Activated CD8-positive, alpha-beta memory T cell treated with anti-CD3 and anti-CD28 coated beads for 24 hours (primary cell): Measurements from ENCODE around the gene MCRIP2.

Experiments
- DNase-seq: peaks from one replicate; pipeline ENCODE4 v3.0.0-alpha.2; 2020

The MCRIP2 gene

DNA sequence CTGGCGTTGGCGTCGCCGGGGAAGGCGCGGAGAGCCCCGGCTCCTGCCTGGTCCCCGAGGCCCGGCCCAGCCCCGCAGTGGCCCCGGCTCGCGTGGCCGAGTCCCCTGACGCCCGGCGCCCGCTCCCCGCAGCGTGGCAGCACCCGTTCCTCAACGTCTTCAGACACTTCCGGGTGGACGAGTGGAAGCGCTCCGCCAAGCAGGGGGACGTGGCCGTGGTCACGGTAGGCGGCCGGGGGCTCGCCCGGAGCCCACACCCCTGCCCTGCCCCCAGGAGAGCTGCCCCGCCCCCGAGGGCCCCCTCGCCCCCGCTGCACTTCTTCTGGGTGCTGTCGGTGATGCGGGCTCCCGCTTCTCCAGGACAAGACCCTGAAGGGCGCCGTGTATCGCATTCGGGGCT, 8.0 kb downstream of the MCRIP2 start:
- peak; percentile 69 for DNase-seq

DNA sequence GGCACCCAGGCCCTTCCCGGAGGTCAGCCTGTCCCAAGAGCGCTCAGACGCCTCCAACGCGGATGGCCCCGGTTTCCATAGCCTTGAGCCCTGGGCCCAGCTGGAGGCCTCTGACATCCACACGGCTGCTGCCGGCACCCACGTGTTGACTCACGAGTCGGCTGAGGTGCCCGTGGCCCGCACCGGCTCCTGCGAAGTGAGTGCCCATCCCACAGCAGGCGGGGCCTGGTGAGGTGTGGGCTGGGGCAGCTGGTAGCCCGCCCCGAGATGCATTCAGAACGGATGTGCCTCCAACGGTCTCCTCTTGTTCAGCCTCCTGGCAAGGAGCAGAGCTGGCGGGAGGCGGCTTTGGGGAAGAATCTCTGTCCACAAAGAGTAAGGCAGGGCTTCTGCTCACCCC, 10.2 kb downstream of the MCRIP2 start:
- no peak for DNase-seq

DNA sequence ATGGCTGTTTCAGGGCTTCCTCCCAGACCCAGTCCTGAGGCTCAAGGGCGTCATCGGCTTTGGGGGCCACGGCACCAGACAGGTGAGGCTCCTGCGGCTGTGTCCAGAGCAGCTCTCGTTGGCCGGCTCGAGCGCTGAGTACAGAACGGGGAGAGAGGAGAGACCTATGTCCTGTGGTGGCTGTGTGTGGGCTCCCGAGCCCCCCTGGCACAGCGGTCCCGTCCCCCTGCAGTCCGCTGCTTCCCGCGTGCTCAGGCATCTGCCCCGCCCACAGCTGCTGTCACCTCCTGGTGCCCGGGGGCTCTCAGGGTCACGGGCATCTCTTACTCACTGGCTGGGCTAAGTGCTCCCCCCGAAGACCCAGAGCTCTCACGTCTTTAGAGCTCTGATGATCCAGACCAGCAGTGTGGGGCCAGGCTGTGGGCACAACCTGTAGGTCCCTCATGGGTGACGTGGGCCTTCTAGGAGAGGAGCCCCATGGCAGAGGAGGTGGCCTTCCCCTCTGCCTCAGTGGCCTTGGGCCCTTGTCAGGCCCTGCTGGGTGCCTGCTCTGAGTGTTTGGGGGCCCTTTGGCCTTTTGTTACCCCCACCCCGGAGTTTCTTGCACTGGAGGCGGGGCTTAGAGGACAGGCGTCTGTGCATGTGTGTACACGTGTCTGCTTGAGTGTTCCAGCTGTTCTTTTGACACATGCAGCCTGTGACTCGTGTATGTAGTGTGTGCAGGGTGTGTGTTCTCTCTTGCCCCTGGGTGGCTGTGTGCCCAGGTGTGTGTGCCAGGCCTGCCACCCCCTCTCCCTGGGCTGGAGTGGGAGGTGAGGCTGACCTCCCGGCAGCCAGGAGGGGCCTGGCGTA, 11.1 kb downstream of the MCRIP2 start:
- DNase-seq, result no peak

DNA sequence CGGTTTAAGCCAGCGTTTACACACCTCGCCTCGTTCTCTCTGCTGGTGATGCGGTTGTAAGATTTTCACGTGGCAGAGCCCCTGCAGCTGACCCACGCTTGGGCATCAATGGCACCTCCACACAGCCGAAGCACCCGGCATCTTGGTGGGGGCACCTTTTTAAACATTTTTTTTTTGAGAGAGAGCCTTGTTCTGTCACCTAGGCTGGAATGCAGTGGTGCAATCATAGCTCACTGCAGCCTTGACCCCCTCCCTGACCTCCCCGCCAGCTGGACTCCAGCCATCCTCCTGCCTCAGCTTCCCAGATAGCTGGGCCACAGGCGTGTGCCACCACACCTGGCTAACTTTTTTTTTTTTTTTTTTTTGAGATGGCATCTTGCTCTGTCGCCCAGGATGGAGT, 12.4 kb downstream of the MCRIP2 start:
- DNase-seq, result no peak

DNA sequence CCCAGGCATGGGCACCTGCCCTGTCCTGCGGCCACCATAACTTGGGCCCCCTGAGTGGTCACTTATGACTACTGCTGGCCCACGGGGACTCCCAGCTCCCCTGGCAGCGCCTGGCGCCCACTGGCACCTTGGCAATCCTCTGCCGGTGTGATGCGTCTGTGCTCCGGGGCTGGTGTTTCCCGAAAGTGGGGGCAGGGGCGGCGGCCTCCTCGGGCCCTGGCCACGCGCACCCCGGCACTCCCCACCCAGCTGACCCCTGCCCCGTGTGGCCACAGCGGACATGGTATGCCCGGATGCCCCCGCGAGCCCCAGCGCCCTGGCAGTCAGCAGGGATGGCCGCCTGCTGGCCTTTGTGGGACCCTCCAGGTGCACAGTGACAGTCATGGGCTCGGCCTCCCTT, 15.9 kb downstream of the MCRIP2 start:
- no peak for DNase-seq

DNA sequence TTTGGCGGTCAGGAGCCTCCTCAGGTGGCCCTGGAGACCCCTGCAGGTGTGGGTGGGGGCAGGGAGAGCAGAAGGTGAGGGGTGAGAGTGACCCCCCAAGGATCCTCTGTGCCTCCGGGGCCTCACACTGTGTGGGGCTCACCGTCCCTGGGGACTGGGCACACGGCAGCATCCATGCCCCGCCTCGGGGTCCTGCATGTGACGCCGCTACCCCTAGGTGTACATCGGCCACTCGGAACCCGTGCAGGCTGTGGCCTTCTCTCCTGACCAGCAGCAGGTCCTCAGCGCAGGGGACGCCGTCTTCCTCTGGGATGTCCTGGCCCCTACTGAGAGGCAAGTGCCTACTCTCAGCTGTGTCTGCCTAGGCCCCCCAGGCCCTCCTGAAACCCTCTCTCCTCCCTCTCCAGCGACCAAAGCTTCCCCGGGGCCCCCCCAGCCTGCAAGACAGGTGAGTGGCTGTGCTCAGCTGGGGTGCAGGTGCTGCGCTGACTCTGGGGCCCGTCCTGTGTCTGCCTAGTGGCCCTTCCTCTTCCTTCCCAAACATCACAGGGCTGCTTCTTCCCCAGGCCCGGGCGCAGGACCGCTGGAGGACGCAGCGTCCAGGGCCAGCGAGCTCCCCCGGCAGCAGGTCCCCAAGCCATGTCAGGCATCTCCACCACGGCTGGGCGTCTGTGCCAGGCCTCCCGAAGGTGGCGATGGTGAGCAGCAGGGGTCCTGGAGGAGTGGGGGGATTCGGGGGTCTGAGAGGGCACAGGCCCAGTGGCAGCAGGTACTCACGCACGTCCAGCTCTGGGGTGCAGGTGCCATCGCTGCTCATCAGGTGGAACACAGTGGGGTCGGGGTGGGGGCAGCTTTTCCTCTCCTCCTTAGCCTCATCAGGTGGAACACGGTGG, 17.3 kb downstream of the MCRIP2 start:
- no peak for DNase-seq

DNA sequence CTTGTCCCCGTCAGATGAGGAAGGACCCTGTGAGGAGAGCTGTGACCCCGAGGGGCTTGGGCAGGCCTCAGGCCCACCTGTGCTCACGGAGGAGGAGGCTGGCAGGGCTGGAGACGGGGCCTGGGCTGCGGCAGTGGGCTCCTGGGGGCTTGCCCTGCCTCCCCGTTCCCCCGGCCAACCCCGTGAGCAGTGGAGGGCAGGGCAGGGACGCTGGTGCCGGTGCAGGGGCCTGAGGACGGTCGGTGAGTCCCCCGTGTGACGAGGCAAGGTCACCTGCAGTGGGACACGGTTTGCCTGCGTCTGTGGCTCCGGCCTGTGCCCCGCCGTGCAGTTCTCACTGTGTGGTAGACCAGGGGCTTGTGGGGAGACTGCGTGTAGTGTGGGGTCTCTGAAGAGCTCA, 18.0 kb downstream of the MCRIP2 start:
- DNase-seq, result no peak

DNA sequence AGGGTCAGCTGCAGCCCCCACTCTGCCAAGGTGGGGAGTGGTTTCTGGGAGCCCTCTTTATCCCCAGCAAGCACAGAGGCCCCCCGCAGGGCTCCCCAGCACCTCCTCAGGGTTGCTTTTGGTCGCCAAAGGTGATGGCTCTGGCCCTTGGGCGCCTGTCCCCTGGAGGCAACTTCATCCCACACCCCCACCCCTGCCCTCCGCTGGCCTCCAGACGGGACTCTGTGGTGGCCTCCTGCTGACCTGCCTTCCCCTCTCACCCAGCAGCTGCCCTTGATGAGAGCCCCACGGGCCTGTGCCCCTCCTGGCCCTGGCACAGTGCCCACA, 18.5 kb downstream of the MCRIP2 start:
- DNase-seq, result no peak

DNA sequence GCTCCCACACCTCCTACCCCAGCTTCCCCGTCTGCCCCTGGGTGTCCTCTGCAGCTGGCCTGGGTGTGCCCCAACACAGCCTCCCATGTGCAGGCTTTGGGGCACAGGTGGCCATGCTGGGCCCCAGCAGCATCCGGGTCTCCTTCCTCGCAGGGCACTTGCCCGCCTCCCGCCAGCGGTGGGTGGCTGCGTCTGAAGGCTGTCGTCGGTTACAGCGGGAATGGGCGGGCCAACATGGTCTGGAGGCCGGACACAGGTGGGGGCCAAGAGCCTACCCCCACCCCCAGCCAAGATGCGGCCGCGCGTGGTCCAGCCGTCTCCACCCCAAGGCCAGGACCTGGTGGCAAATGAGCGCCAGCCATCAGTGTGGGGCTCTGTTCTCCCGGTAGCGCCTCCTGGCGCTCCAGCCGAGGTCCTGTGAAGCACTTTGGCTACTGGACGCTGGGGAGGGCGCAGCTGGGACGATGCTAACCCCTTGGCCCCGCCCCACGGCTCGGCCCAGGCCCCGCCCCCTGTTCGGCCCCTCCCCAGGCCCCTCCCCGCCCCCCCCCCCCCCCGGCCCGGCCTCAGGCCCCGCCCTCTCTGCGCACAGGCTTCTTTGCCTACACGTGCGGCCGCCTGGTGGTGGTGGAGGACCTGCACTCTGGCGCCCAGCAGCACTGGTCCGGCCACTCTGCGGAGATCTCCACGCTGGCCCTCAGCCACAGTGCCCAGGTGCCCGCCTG, 19.0 kb downstream of the MCRIP2 start:
- peak; percentile 79 for DNase-seq

DNA sequence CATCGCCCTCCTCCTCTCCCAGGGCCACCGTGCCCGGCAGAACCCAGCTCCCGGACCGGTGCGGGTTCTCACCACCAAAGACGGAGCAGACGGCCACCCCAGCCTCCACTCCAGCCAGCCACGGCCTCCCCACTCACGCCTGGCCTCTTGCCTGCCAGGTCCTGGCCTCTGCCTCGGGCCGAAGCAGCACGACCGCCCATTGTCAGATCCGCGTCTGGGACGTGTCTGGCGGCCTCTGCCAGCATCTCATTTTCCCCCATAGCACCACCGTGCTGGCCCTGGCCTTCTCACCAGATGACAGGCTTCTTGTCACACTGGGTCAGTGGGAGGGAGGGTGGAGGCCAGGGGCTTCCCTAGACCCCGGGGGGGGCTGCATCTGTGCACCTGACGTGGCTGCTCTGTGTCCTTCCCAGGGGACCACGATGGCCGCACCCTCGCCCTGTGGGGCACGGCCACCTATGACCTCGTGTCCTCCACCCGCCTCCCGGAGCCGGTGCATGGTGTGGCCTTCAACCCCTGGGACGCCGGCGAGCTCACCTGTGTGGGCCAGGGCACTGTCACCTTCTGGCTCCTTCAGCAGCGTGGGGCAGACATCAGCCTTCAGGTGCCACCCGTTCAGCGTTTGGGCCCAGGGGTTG, 19.7 kb downstream of the MCRIP2 start:
- no peak for DNase-seq

DNA sequence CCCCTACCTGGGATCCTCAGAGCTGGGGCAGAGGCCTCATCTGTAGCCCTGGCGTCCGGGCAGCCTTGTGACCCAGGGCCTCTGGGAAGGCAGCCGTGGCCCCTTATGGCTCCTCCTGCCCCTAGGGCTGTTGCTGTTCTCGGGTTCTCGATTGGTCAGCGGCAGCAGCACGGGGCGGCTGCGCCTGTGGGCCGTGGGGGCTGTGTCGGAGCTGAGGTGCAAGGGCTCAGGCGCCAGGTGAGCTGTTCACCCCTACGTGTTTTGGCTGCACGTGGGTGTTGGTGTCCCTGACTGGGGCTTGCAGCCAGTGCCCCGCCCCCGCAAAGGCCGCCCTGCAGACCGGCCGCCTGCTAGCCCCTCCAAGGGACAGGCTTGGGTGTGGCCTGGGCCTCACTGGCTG, 20.5 kb downstream of the MCRIP2 start:
- no peak for DNase-seq

DNA sequence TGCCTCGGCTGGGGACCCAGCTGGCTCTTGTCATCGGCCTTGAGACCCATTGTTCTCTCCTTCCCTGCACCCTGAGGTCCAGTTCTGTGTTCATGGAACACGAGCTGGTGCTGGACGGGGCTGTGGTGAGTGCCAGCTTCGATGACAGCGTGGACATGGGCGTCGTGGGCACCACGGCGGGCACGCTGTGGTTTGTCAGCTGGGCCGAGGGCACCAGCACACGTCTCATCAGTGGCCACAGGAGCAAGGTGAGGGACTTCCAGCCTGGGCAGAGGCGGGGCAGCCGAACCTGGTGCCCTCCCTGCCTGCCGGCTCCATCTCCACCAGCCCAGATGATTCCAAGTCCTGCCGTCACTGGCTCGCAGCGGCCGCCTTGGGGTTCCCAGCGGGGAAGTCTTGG, 21.0 kb downstream of the MCRIP2 start:
- no peak for DNase-seq

DNA sequence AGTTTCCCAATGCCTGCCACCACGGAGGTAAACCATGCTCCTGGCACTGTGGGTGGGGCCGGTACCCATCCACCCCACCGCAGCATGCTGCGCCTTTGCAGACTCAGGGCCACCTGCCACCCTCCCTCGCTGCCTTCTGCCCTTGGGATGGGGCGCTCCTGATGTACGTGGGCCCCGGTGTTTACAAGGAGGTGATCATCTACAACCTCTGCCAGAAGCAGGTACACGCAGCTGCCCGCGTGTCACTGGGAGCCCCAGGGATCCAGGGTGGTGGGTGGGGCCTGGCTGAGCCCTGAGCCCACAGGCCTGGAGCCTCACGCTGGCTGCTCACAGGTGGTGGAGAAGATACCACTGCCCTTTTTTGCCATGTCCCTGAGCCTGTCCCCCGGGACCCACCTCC, 24.9 kb downstream of the MCRIP2 start:
- DNase-seq, result no peak

DNA sequence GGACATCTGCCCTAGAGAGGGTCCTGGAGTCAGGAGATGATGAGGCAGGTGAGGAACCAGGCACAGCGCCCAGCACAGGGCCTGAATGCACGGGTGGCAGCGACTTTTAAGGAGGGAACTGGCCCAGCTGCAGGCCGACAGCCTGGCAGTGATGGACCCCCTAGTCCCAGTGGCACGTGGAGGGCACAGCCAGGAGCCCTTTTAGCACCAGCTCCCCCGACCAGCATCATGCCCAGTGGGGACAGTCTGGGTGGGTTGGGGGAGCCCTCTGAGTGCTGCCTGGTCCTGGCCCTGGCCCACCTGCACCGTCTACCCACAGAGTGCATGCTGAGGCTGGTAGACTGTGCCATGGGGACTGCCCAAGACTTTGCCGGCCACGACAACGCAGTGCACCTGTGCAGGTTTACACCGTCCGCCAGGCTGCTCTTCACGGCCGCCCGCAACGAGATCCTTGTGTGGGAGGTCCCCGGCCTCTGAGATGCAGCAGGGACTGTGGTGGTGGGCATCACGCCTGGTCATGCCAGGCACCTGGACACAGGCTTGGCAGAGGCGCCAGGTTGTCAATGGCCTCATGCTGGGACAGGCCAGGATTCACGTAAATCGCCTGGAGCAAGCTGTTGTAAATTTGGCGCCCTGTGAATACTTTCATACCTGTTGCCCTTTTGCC, 25.6 kb downstream of the MCRIP2 start:
- DNase-seq, result no peak

DNA sequence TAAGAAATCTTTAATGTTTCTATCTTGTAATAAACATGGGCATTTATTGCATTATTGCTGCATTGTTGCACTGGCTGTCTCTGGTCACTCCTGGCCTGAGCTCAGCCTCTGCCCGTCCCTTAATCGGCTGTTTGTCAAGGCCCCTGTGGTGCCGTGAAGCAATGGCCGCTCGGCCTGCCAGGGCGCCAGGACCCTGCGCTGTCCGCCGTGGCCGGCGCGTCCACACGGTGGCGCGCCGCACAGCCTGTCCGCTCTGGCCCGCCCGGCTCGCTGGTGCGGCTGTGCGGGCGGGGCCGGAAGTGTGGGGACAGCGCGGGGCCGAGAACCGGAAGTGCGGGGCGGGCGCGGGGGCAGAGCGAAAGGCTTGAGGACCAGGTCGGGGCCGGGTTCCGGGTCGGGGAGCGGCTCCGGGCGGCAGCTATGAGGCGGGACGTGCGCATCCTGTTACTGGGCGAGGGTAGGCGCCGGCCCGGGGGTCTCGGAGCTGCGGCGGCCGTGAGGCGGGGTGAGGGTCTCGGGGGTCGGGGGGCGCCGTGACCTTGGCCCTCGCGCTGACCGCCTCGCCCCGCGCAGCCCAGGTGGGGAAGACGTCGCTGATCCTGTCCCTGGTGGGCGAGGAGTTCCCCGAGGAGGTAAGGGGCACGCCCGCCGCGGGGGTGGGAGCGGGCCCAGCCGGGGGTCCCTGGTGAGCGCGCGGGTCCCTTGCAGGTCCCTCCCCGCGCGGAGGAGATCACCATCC, 26.3 kb downstream of the MCRIP2 start, which contains the start of gene RHOT2:
TSS of gene RHOT2 (plus strand) at position 353 of the 739 bp plus-strand sequence. CDS start at position 421, 68 bp downstream.
- DNase-seq, result peak; percentile 97

DNA sequence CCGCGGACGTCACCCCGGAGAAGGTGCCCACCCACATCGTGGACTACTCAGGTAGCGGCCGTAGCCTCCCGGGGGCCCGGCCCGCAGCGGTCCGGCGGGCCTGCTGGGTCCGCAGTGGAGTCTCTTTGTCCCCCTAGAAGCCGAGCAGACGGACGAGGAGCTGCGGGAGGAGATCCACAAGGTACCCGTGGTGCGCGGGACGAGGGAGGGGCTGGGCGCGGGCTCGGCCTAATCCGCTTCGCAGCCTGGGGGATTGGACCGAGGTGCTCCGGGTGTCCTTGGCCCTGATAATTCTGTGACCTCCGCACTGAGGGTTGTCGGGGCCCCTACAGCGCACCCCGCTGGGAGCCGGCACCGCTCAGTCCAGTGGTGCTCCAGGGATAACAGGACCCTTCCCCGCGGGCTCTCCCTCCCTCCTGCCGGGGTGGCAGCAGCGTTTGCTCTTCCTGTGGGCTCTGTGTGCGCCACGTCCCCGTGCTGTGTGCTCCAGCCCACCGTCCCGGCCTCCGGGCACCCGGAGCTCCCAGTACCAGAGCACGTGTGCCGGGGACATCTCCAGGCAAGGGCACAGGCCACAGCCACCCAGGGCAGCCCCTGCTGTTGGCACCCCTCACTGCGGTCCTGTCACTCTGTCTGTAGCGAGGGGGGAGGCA, 27.0 kb downstream of the MCRIP2 start:
- no peak for DNase-seq

DNA sequence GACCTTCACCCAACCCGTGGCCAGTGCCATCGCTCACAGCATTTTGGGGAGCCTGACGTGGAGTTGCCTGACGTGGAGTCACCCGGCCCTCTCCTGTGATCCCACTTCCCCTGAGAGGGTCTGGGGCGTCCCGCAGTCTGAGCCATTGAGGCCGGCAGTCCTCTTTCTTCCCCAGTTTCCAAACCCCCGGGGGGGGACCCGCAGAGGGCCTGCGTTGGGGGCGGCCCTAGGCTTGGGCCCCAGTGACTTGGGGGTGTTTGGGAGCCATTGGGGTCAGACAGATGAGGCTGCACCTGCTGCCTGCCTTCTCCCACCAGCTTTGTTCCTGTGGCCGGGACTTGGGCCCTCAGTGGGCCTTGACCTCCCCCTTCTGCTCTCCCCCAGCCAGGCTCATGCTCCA, 28.0 kb downstream of the MCRIP2 start:
- no peak for DNase-seq

DNA sequence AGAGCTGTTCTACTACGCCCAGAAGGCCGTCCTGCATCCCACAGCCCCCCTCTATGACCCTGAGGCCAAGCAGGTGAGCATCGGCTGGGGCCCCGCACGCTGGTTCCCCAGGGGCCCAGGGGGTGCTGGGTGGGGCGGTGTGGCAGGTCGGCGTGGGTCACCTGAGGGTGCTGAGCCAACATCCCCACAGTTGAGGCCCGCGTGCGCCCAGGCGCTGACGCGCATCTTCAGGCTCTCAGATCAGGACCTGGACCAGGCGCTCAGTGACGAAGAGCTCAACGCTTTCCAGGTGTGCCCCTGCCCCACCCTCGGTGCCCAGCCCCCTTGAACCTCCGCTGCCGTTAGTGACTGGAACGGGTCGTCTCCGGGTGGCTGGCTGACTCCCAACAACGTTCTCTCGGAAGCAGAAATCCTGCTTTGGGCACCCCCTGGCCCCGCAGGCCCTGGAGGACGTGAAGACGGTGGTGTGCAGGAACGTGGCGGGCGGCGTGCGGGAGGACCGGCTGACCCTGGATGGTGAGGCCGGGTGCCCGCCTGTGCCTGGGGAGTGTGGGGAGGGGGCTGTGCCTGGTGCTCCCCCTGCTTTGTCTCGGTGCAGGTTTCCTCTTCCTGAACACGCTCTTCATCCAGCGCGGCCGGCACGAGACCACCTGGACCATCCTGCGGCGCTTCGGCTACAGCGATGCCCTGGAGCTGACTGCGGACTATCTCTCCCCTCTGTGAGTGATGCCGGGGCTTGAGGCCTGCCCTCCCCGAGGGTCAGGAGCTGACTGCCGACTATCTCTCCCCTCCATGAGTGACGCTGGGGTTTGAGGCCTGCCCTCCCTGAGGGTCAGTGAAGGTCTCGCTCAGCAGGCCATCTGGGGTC, 29.1 kb downstream of the MCRIP2 start:
- no peak for DNase-seq

DNA sequence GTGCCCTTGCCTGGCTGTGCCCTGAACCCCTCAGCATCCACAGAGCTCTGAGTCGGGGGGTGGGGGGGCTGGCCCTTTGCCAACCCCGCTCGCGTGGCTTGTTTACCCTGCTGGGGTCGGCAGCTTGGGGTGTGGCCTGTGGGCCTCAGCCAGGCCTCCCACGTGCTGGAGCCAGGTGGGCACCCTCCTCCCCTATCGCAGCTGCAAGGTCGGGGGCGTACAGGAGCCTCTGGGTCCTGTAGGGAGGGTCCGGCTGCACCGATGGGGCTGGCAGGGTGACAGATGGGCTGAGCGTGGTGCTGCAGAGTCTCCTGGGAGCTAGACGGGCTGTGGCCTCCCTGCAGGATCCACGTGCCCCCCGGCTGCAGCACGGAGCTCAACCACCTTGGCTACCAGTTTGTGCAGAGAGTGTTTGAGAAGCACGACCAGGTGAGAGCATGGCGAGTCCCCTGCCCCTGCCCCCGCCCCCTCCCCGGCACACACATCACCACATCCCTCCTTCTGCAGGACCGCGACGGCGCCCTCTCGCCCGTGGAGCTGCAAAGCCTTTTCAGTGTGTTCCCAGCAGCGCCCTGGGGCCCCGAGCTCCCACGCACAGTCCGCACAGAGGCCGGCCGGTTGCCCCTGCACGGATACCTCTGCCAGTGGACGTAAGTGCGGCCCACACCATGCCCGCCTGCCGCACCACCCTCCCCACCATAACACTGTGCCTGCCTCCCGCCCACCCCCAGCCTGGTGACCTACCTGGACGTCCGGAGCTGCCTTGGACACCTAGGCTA, 29.9 kb downstream of the MCRIP2 start:
- DNase-seq, result no peak
